ENCODE data around the gene HIRA.

HIRA gene

GRCh38 chr22:19396934-19397733 lies 34.4 kb downstream of the HIRA start:
- DNase-seq (ENCODE audit: extremely low read depth, low read depth), result no peak
- no peak for TF ChIP-seq CTCF (IDR thresholded peaks at IDR 0.05; ENCODE audit: low read depth, low read length, missing control alignments)
- no peak overlapping the region for H3K4me3 ChIP-seq (replicated peaks; ENCODE audit: low read depth, low read length)

GRCh38 chr22:19396561-19396933 lies 35.0 kb downstream of the HIRA start:
- no peak for TF ChIP-seq CTCF (IDR thresholded peaks at IDR 0.05; ENCODE audit: low read depth, low read length, missing control alignments)
- DNase-seq (ENCODE audit: extremely low read depth, low read depth), result no peak
- H3K4me3 ChIP-seq (replicated peaks; ENCODE audit: low read depth, low read length), result no peak overlapping the region

GRCh38 chr22:19395276-19395675 lies 36.3 kb downstream of the HIRA start:
- H3K4me3 ChIP-seq (replicated peaks; ENCODE audit: low read depth, low read length), result no peak overlapping the region
- TF ChIP-seq CTCF (IDR thresholded peaks at IDR 0.05; ENCODE audit: low read depth, low read length, missing control alignments), result no peak
- no peak for DNase-seq (ENCODE audit: extremely low read depth, low read depth)

- no peak for DNase-seq (ENCODE audit: extremely low read depth, low read depth)
- no peak overlapping the region for H3K4me3 ChIP-seq (replicated peaks; ENCODE audit: low read depth, low read length)
- TF ChIP-seq CTCF (IDR thresholded peaks at IDR 0.05; ENCODE audit: low read depth, low read length, missing control alignments), result no peak
Observed at GRCh38 chr22:19394274-19395050, 37.1 kb downstream of the HIRA start.

- DNase-seq (ENCODE audit: extremely low read depth, low read depth), result no peak
- no peak for TF ChIP-seq CTCF (IDR thresholded peaks at IDR 0.05; ENCODE audit: low read depth, low read length, missing control alignments)
- no peak overlapping the region for H3K4me3 ChIP-seq (replicated peaks; ENCODE audit: low read depth, low read length)
Observed at GRCh38 chr22:19393704-19394103, 37.8 kb downstream of the HIRA start.

GRCh38 chr22:19387575-19387974 lies 44.0 kb downstream of the HIRA start:
- DNase-seq (ENCODE audit: extremely low read depth, low read depth), result no peak
- no peak for TF ChIP-seq CTCF (IDR thresholded peaks at IDR 0.05; ENCODE audit: low read depth, low read length, missing control alignments)

More at GRCh38 chr22:19387575-19387974, 44.0 kb downstream of the HIRA start:
- no peak overlapping the region for H3K4me3 ChIP-seq (replicated peaks; ENCODE audit: low read depth, low read length)

Measured in HFF-Myc (cell line).